ENCODE results near the gene TBC1D21. TPM values are rescaled to one million over a fixed set of nuclear protein-coding genes. Genes with fewer than 3 reads are reported as not detected.

The TBC1D21 gene
- not detected in 2 replicates for total RNA-seq

- no peak for DNase-seq (ENCODE audit: low read depth)
Observed at GRCh38 chr15:73873456-73873855, at the start of gene TBC1D21. Gene TBC1D21 (plus strand): TSS chr15:73873564. CDS start chr15:73873710, 146 bp downstream.

- no peak for DNase-seq (ENCODE audit: low read depth)
Observed at GRCh38 chr15:73826711-73827251, 46.6 kb upstream of the TBC1D21 start.

GRCh38 chr15:73829523-73829922 lies 43.8 kb upstream of the TBC1D21 start:
- no peak for DNase-seq (ENCODE audit: low read depth)

- DNase-seq (ENCODE audit: low read depth): no peak
Observed at GRCh38 chr15:73832657-73833056, 40.7 kb upstream of the TBC1D21 start.

GRCh38 chr15:73836845-73837244 lies 36.5 kb upstream of the TBC1D21 start:
- no peak for DNase-seq (ENCODE audit: low read depth)

GRCh38 chr15:73838831-73839426 lies 34.4 kb upstream of the TBC1D21 start:
- no peak for DNase-seq (ENCODE audit: low read depth)

GRCh38 chr15:73839699-73840377 lies 33.5 kb upstream of the TBC1D21 start:
- DNase-seq (ENCODE audit: low read depth): no peak

- no peak for DNase-seq (ENCODE audit: low read depth)
Observed at GRCh38 chr15:73840771-73841170, 32.6 kb upstream of the TBC1D21 start.

- DNase-seq (ENCODE audit: low read depth): no peak
Observed at GRCh38 chr15:73841756-73842725, 31.3 kb upstream of the TBC1D21 start.

GRCh38 chr15:73843787-73844186 lies 29.6 kb upstream of the TBC1D21 start:
- DNase-seq (ENCODE audit: low read depth): no peak

- peak; percentile 56 for DNase-seq (ENCODE audit: low read depth)
Observed at GRCh38 chr15:73844356-73844755, 29.0 kb upstream of the TBC1D21 start.

GRCh38 chr15:73845507-73845906 lies 27.9 kb upstream of the TBC1D21 start:
- no peak for DNase-seq (ENCODE audit: low read depth)

GRCh38 chr15:73845907-73846306 lies 27.5 kb upstream of the TBC1D21 start:
- DNase-seq (ENCODE audit: low read depth): no peak

GRCh38 chr15:73849641-73850040 lies 23.7 kb upstream of the TBC1D21 start:
- no peak for DNase-seq (ENCODE audit: low read depth)

GRCh38 chr15:73850228-73850627 lies 23.1 kb upstream of the TBC1D21 start:
- DNase-seq (ENCODE audit: low read depth): no peak

- peak; percentile 59 for DNase-seq (ENCODE audit: low read depth)
Observed at GRCh38 chr15:73851689-73852088, 21.7 kb upstream of the TBC1D21 start.

GRCh38 chr15:73852507-73852906 lies 20.9 kb upstream of the TBC1D21 start:
- DNase-seq (ENCODE audit: low read depth): no peak

GRCh38 chr15:73854265-73854664 lies 19.1 kb upstream of the TBC1D21 start:
- no peak for DNase-seq (ENCODE audit: low read depth)

- DNase-seq (ENCODE audit: low read depth): no peak
Observed at GRCh38 chr15:73856458-73857192, 16.7 kb upstream of the TBC1D21 start.

GRCh38 chr15:73857193-73857920 lies 16.0 kb upstream of the TBC1D21 start:
- DNase-seq (ENCODE audit: low read depth): no peak

GRCh38 chr15:73858062-73858461 lies 15.3 kb upstream of the TBC1D21 start:
- DNase-seq (ENCODE audit: low read depth): no peak

All from renal cortical epithelial cell (primary cell).